ENCODE measurements around the gene CNTNAP2. TPM values are rescaled to one million over a fixed set of nuclear protein-coding genes. Genes with fewer than 3 reads are reported as not detected.

The CNTNAP2 gene
- total RNA-seq, 1 experiment from 2014 or later = 64.5 TPM

DNA sequence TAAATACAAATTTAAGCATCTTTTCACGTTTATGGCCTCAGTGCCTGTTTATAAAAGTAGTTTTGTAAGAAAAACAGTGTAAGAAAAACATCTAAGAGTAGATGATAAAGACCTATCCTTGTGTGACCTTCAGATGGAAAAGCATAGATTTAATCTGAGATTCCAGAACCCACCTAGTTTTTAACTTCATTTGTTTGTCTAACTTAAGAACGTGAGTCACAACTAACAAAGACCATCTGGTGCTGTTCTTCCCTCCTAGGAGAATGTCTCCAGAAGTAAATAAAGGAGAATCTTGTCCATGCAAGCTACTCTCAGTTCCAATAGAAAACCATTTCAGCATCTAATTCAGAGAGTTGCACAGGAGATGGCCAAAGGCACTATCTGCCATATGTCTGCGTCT is 2208.6 kb downstream of the CNTNAP2 start:
- no peak overlapping the region for H2BK20ac ChIP-seq (ENCODE audit: low read depth, low read length, poor library complexity, severe bottlenecking)
- no peak overlapping the region for H3K4me3 Mint-ChIP-seq
- no peak for DNase-seq
- H3K4me1 Mint-ChIP-seq = peaks cover 4 to 13% of the 10 kb centered on the region in 2 experiments; a peak in 2 of 4 replicates
- no peak overlapping the region for H2AK5ac ChIP-seq (ENCODE audit: insufficient read length, low read length)
- H3K27ac Mint-ChIP-seq = no peak overlapping the region
- H2BK12ac ChIP-seq (ENCODE audit: insufficient read length, low read depth, low read length) = no peak overlapping the region
- peaks cover 12 to 14% of the 10 kb centered on the region in 2 experiments for H3K9me3 Mint-ChIP-seq
- H4K5ac ChIP-seq (ENCODE audit: insufficient read length, low read depth, low read length) = no peak overlapping the region
- no peak overlapping the region for H3K9ac ChIP-seq (ENCODE audit: extremely low read depth, insufficient read length, low read length)
- no peaks in the 10 kb centered on the region for H3K79me2 ChIP-seq (ENCODE audit: insufficient read depth, low read length)
- H2AFZ ChIP-seq (ENCODE audit: low read length) = no peak overlapping the region
- H2BK120ac ChIP-seq (ENCODE audit: low read depth, low read length, poor library complexity, severe bottlenecking) = no peak overlapping the region
- TF ChIP-seq, protein P1, sequence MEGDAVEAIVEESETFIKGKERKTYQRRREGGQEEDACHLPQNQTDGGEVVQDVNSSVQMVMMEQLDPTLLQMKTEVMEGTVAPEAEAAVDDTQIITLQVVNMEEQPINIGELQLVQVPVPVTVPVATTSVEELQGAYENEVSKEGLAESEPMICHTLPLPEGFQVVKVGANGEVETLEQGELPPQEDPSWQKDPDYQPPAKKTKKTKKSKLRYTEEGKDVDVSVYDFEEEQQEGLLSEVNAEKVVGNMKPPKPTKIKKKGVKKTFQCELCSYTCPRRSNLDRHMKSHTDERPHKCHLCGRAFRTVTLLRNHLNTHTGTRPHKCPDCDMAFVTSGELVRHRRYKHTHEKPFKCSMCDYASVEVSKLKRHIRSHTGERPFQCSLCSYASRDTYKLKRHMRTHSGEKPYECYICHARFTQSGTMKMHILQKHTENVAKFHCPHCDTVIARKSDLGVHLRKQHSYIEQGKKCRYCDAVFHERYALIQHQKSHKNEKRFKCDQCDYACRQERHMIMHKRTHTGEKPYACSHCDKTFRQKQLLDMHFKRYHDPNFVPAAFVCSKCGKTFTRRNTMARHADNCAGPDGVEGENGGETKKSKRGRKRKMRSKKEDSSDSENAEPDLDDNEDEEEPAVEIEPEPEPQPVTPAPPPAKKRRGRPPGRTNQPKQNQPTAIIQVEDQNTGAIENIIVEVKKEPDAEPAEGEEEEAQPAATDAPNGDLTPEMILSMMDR (conservative IDR thresholded peaks at IDR 0.05) = no peak
- H3K56ac ChIP-seq (ENCODE audit: insufficient read length, low read depth, low read length) = no peak overlapping the region
- H3K18ac ChIP-seq (ENCODE audit: insufficient read length, low read depth, low read length) = no peak overlapping the region
- H3K14ac ChIP-seq (ENCODE audit: insufficient read depth, low read length) = no peak overlapping the region
- no peak overlapping the region for H3T11ph ChIP-seq (ENCODE audit: low read length)
- peaks cover 6% of the 10 kb centered on the region in 3 experiments; a peak in 6 of 7 replicates for H3K36me3 Mint-ChIP-seq (ENCODE audit: insufficient read depth in 1 of 3, low read depth in 3 of 3)
- H2BK15ac ChIP-seq (ENCODE audit: low read depth, low read length) = no peak overlapping the region
- no peak overlapping the region for H4K91ac ChIP-seq (ENCODE audit: insufficient read length, low read depth, low read length)
- H3K4me1 ChIP-seq (ENCODE audit: insufficient read depth, low read length) = peaks cover 4% of the 10 kb centered on the region; the same call in 1 of the 2 replicates
- H3K27me3 ChIP-seq (ENCODE audit: insufficient read depth, low read length) = no peaks in the 10 kb centered on the region
- H3K23me2 ChIP-seq (ENCODE audit: insufficient read length, low read depth, low read length, poor library complexity, severe bottlenecking) = no peaks in the 10 kb centered on the region
- no peak overlapping the region for H2BK5ac ChIP-seq (ENCODE audit: insufficient read length, low read length)
- H3K9me3 ChIP-seq (ENCODE audit: control insufficient read depth, low read depth, low read length) = peaks cover 4% of the 10 kb centered on the region
- no peaks in the 10 kb centered on the region for H3K79me1 ChIP-seq (ENCODE audit: insufficient read depth, low read depth, low read length, poor library complexity, severe bottlenecking)
- no peak overlapping the region for H4K8ac ChIP-seq (replicated peaks; ENCODE audit: insufficient read length, low read depth, low read length)
- no peaks in the 10 kb centered on the region for H4K20me1 ChIP-seq (ENCODE audit: control insufficient read depth, insufficient read depth, insufficient read length)
- H3K4ac ChIP-seq (ENCODE audit: low read depth, low read length) = no peak overlapping the region
- no peak overlapping the region for H3K4me2 ChIP-seq (ENCODE audit: insufficient read depth, insufficient read length, low read length)
- no peak overlapping the region for H3K23ac ChIP-seq (ENCODE audit: insufficient read length, low read depth, low read length)
- no CpG with 5 or more reads among the region's 3 CpGs for WGBS (ENCODE audit: extremely low coverage, insufficient read length, low lambda C conversion rate)
- peaks cover 2% of the 10 kb centered on the region; the same call in 1 of the 2 replicates for H3K27me3 Mint-ChIP-seq (ENCODE audit: low read depth)
- H3K27ac ChIP-seq (ENCODE audit: insufficient read length, low read depth, low read length) = no peak overlapping the region
